ENCODE results near the gene CES2.
"Not testable (repeated sequence)": the region's sequence is repeated elsewhere in the genome, so short reads cannot be mapped to it uniquely, and the experiment has no call there.

The CES2 gene

GRCh38 chr16:66934839-66935313 is 440 bp upstream of the CES2 start:
- not testable (repeated sequence) for DNase-seq

GRCh38 chr16:66936462-66936861 is 1.1 kb downstream of the CES2 start:
- no peak for DNase-seq

GRCh38 chr16:66936889-66937554 is 1.7 kb downstream of the CES2 start:
- no peak for DNase-seq

- DNase-seq: no peak
Measured at GRCh38 chr16:66937725-66938337, 2.5 kb downstream of the CES2 start.

GRCh38 chr16:66939366-66939765 is 4.0 kb downstream of the CES2 start:
- no peak for DNase-seq

GRCh38 chr16:66940236-66940635 is 4.9 kb downstream of the CES2 start:
- DNase-seq: no peak

- no peak for DNase-seq
Measured at GRCh38 chr16:66942981-66943380, 7.7 kb downstream of the CES2 start.

- DNase-seq: no peak
Measured at GRCh38 chr16:66943426-66944053, 8.2 kb downstream of the CES2 start.

- DNase-seq: no peak
Measured at GRCh38 chr16:66944054-66944441, 8.7 kb downstream of the CES2 start.

GRCh38 chr16:66944971-66945370 is 9.7 kb downstream of the CES2 start:
- DNase-seq: not testable (repeated sequence)

- DNase-seq: no peak
Measured at GRCh38 chr16:66945939-66946338, 10.6 kb downstream of the CES2 start.

- no peak for DNase-seq
Measured at GRCh38 chr16:66946541-66946940, 11.2 kb downstream of the CES2 start.

- no peak for DNase-seq
Measured at GRCh38 chr16:66946974-66947301, 11.6 kb downstream of the CES2 start.

GRCh38 chr16:66947302-66948065 is 12.2 kb downstream of the CES2 start:
- DNase-seq: peak; percentile 77

- no peak for DNase-seq
Measured at GRCh38 chr16:66948134-66948836, 13.0 kb downstream of the CES2 start.

- no peak for DNase-seq
Measured at GRCh38 chr16:66948837-66949225, 13.5 kb downstream of the CES2 start.

- DNase-seq: no peak
Measured at GRCh38 chr16:66949472-66949871, 14.2 kb downstream of the CES2 start.

- DNase-seq: no peak
Measured at GRCh38 chr16:66950437-66950836, 15.1 kb downstream of the CES2 start.

GRCh38 chr16:66950971-66951790 is 15.9 kb downstream of the CES2 start:
- DNase-seq: no peak

GRCh38 chr16:66952430-66953110 is 17.3 kb downstream of the CES2 start:
- no peak for DNase-seq

- no peak for DNase-seq
Measured at GRCh38 chr16:66953462-66954096, 18.3 kb downstream of the CES2 start.

Data from central memory CD4-positive, alpha-beta T cell (primary cell).